ENCODE data around the gene ZFHX3. TPM values are rescaled to one million over a fixed set of nuclear protein-coding genes. Genes with fewer than 3 reads are reported as not detected.
A peak's percentile ranks its signal among the peaks of the same experiment; 100 is the strongest.

Gene ZFHX3
- total and polyA plus RNA-seq, 2 donors (not counting 1 experiment from before 2014, with no cell fraction given): 0.54 to 6.6 TPM

DNA sequence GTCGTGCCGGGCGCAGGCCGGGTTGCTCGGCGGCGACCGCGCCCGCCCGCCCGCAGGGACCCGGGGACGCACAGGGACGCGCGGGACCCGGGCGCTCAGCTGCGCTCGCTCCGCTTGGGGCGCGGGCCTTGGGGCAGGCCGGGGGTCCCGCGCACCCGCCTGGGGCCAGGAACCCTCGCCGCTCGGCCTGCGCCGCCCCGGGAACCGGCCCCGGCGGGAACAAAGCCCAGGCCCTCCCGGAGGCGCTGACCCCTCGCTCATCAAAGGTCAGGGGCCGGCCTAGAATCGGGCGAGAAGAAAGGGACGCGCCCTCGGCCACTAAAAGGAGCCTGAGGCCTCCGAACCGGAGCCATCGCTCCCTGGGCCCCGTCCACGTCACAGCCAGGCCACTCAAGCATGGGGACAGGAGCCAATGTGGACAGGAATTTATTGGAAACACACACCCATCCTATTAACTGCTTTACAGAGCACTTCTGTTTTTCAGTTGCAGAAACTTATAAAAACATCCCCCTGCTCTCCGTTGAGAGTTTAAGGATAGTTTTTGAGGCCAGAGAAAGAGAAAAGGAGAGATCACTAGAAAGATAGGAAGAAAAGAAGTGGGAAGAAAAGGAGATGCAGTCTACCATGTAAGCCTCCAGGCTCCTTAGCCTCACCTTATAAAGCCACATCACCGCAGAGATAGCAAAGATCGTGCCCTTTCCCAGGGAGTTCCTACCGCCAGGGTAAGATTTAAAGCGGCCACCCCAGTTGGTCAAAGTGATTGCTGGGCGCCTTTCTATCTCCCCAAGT is 558 bp upstream of the ZFHX3 start:
- ChIA-PET CTCF (interaction anchor here (2.1 kb wide), 1 partner anchor 216 kb away, joined by 5 read pairs; no protein-coding TSS in a partner anchor), POLR2A (interaction anchor here (0.9 kb wide), 1 partner anchor 10 kb away, joined by 3 read pairs; no protein-coding TSS in a partner anchor)
- no peaks in the 10 kb centered on the region for H4K20me1 ChIP-seq (ENCODE audit: control insufficient read depth, insufficient read depth, low read length, poor library complexity, severe bottlenecking)
- H3K79me2 ChIP-seq (ENCODE audit: control insufficient read depth, insufficient read depth, low read length): no peaks in the 10 kb centered on the region
- peak overlapping the region; percentile 78 for H2AFZ ChIP-seq (ENCODE audit: insufficient read depth, low read depth, low read length, poor library complexity, severe bottlenecking)
- H3K27me3 Mint-ChIP-seq: peaks cover 8% of the 10 kb centered on the region
- H3K4me3 ChIP-seq (ENCODE audit: control extremely low read depth in 1 of 5, extremely low read depth in 1 of 5, insufficient read depth in 1 of 5, low read depth in 2 of 5, low read length in 4 of 5): peak overlapping the region; percentile 34 to 71 (median 62)
- peaks cover 9 to 16% of the 10 kb centered on the region in 2 donors for H3K4me1 ChIP-seq (ENCODE audit: control insufficient read depth in 2 of 2, insufficient read depth in 2 of 2, low read length in 2 of 2)
- intact Hi-C loops (cut with micrococcal nuclease): loop anchor here (1.0 to 10.0 kb wide), 4 partner anchors 9 to 1246 kb away; partner anchors contain the start of gene PSMD7
- peaks cover 21% of the 10 kb centered on the region for H3K4me1 Mint-ChIP-seq
- H3K9me3 ChIP-seq (ENCODE audit: control extremely low read depth in 1 of 3, control insufficient read depth in 2 of 3, insufficient read depth in 1 of 3, low read length in 2 of 3): no peaks in the 10 kb centered on the region
- H3K36me3 ChIP-seq (replicated peaks in 1 of 2; ENCODE audit: control extremely low read depth in 1 of 2, control insufficient read depth in 1 of 2, extremely low read depth in 1 of 2, insufficient read depth in 2 of 2, low read length in 1 of 2): no peaks in the 10 kb centered on the region
- H3K9ac ChIP-seq (ENCODE audit: low read length): peak overlapping the region; percentile 73
- peak overlapping the region; percentile 80 for H3K4me3 Mint-ChIP-seq
- 9% methylated on average over 55 of the region's 57 CpGs for WGBS (ENCODE audit: insufficient coverage)
- peak overlapping the region; percentile 95 for H3K4me2 ChIP-seq (replicated peaks; ENCODE audit: low read depth, low read length, poor library complexity, severe bottlenecking)
- H3K27ac Mint-ChIP-seq: peak overlapping the region; percentile 3
- peak; percentile 1 for ATAC-seq (ENCODE audit: low read depth)
- TF ChIP-seq, protein P1, sequence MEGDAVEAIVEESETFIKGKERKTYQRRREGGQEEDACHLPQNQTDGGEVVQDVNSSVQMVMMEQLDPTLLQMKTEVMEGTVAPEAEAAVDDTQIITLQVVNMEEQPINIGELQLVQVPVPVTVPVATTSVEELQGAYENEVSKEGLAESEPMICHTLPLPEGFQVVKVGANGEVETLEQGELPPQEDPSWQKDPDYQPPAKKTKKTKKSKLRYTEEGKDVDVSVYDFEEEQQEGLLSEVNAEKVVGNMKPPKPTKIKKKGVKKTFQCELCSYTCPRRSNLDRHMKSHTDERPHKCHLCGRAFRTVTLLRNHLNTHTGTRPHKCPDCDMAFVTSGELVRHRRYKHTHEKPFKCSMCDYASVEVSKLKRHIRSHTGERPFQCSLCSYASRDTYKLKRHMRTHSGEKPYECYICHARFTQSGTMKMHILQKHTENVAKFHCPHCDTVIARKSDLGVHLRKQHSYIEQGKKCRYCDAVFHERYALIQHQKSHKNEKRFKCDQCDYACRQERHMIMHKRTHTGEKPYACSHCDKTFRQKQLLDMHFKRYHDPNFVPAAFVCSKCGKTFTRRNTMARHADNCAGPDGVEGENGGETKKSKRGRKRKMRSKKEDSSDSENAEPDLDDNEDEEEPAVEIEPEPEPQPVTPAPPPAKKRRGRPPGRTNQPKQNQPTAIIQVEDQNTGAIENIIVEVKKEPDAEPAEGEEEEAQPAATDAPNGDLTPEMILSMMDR (IDR thresholded peaks at IDR 0.05): peak; percentile 23
- no peak for TF ChIP-seq EZH2 (IDR thresholded peaks at IDR 0.05; ENCODE audit: borderline replicate concordance, insufficient read depth, low read depth, low read length, poor library complexity, severe bottlenecking)
- DNase-seq: no peak
- H3K9me3 Mint-ChIP-seq (ENCODE audit: insufficient read depth): no peaks in the 10 kb centered on the region
- H3K27me3 ChIP-seq (replicated peaks in 1 of 4; ENCODE audit: control extremely low read depth in 1 of 4, control insufficient read depth in 3 of 4, insufficient read depth in 4 of 4, low read length in 3 of 4): peaks cover 0 to 6% (median under 1%) of the 10 kb centered on the region in 4 experiments
- H3K27ac ChIP-seq (ENCODE audit: low read length in 2 of 2): peak overlapping the region in 1 of 2 donors; percentile 47

DNA sequence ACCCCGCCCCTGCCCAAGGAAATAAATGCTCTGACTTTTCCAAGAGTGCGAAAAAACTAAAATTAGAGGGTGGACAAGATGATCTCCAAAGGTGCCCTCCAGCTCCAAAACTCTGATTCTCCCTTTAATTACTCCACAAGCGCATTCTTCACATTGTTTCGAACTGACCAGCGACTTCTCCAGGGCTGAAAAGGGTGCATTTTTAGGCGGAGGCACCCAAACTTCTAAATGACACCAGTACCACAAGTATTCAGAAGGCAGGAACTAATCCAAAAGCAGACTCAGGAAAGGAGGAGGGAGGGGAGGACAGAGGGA is 750 bp downstream of the ZFHX3 start:
- Mint-ChIP-seq H3K4me1 (peaks cover 21% of the 10 kb centered on the region), H3K4me3 (peak overlapping the region; percentile 80), H3K9me3 (ENCODE audit: insufficient read depth) (no peaks in the 10 kb centered on the region), H3K27ac (peak overlapping the region; percentile 64), H3K27me3 (peaks cover 8% of the 10 kb centered on the region)
- TF ChIP-seq, protein P1 (IDR thresholded peaks at IDR 0.05): no peak
- no peak for TF ChIP-seq EZH2 (IDR thresholded peaks at IDR 0.05; ENCODE audit: borderline replicate concordance, insufficient read depth, low read depth, low read length, poor library complexity, severe bottlenecking)
- POLR2A ChIA-PET: interaction anchor here (0.9 to 1.1 kb wide), 2 partner anchors 9 to 14 kb away, joined by 3 to 7 read pairs; no protein-coding TSS in a partner anchor
- Histone ChIP-seq H3K4me2 (replicated peaks; ENCODE audit: low read depth, low read length, poor library complexity, severe bottlenecking) (peak overlapping the region; percentile 95), H3K27ac (ENCODE audit: low read length in 2 of 2) (no peak overlapping the region), H2AFZ (ENCODE audit: insufficient read depth, low read depth, low read length, poor library complexity, severe bottlenecking) (peak overlapping the region; percentile 78), H4K20me1 (ENCODE audit: control insufficient read depth, insufficient read depth, low read length, poor library complexity, severe bottlenecking) (no peaks in the 10 kb centered on the region), H3K4me1 (ENCODE audit: control insufficient read depth in 2 of 2, insufficient read depth in 2 of 2, low read length in 2 of 2) (peaks cover 9 to 16% of the 10 kb centered on the region in 2 donors), H3K9ac (ENCODE audit: low read length) (peak overlapping the region; percentile 73), H3K27me3 (replicated peaks in 1 of 4; ENCODE audit: control extremely low read depth in 1 of 4, control insufficient read depth in 3 of 4, insufficient read depth in 4 of 4, low read length in 3 of 4) (peaks cover 0 to 6% (median under 1%) of the 10 kb centered on the region in 4 experiments), H3K36me3 (replicated peaks in 1 of 2; ENCODE audit: control extremely low read depth in 1 of 2, control insufficient read depth in 1 of 2, extremely low read depth in 1 of 2, insufficient read depth in 2 of 2, low read length in 1 of 2) (no peaks in the 10 kb centered on the region), H3K9me3 (ENCODE audit: control extremely low read depth in 1 of 3, control insufficient read depth in 2 of 3, insufficient read depth in 1 of 3, low read length in 2 of 3) (no peaks in the 10 kb centered on the region), H3K4me3 (ENCODE audit: control extremely low read depth in 1 of 5, extremely low read depth in 1 of 5, insufficient read depth in 1 of 5, low read depth in 2 of 5, low read length in 4 of 5) (peak overlapping the region in 4 of 5 experiments; percentile 47 to 71 (median 64)), H3K79me2 (ENCODE audit: control insufficient read depth, insufficient read depth, low read length) (no peaks in the 10 kb centered on the region)
- intact Hi-C loops (cut with micrococcal nuclease): loop anchor here (5.0 to 10.0 kb wide), 3 partner anchors 215 to 1248 kb away; partner anchors contain the start of gene PSMD7
- CTCF ChIA-PET: interaction anchor here (2.1 kb wide), 1 partner anchor 215 kb away, joined by 5 read pairs; no protein-coding TSS in a partner anchor
- ATAC-seq (ENCODE audit: low read depth) (no peak), DNase-seq (no peak)
- WGBS (ENCODE audit: insufficient coverage): 90% methylated on average over 4 of the region's 6 CpGs

Measured in B cell (primary cell).